IMR-90 (cell line): ENCODE measurements around the gene PRKCB. TPM values are rescaled to one million over a fixed set of nuclear protein-coding genes. Genes with fewer than 3 reads are reported as not detected.

ENCODE experiments used
- ATAC-seq: fragments of 200-7000 bp; cut with Tn5 transposase; 2 replicates; pipeline ENCODE4 v1.9.1; 2020; ENCODE audit warnings: low read depth, mild to moderate bottlenecking, moderate library complexity
- BruUV-seq: library from RNA; stranded (reverse); fragments of 400-500 nt; replicated peaks from 2 replicates; lab custom pipeline; 2021; lab: Mats Ljungman, UMichigan
- CTCF ChIA-PET: fragments of 300-600 bp; formaldehyde crosslinking; extraction: SDS; loops from one replicate; lab custom pipeline; 2021; ENCODE audit warnings: antibody characterized with exemption; lab: Yijun Ruan, JAX
- POLR2A ChIA-PET: fragments of 300-600 bp; sonication (Branson Sonifier 250); formaldehyde crosslinking; loops from one replicate; lab custom pipeline; 2022; ENCODE audit warnings: antibody characterized with exemption; ENCODE audit not compliant: unreplicated experiment; lab: Charles Lee
- DNase-seq: peaks from one replicate; pipeline ENCODE4 v3.0.0; 2013
- H2AFZ ChIP-seq: replicated peaks from 2 replicates; pipeline ENCODE3; 2013; ENCODE audit warnings: low read length, mild to moderate bottlenecking; ENCODE audit not compliant: poor library complexity
- H2AK5ac ChIP-seq: 2 replicates; pipeline ENCODE4 v1.6.1; 2013; ENCODE audit warnings: low read depth, low read length, inconsistent platforms
- H2AK9ac ChIP-seq: replicated peaks from 2 replicates; pipeline ENCODE3; 2013; ENCODE audit warnings: mild to moderate bottlenecking, low read depth, low read length, moderate library complexity; ENCODE audit not compliant: poor library complexity
- H2BK120ac ChIP-seq: 2 replicates; pipeline ENCODE4 v1.6.1; 2013; ENCODE audit warnings: low read depth, low read length, inconsistent platforms
- H2BK15ac ChIP-seq: 3 replicates; pipeline ENCODE4 v1.6.1; 2013; ENCODE audit warnings: low read depth, low read length, inconsistent platforms
- H2BK20ac ChIP-seq: 2 replicates; pipeline ENCODE4 v1.6.1; 2013; ENCODE audit warnings: low read depth, mild to moderate bottlenecking, inconsistent platforms, low read length, moderate library complexity
- H2BK5ac ChIP-seq: 2 replicates; pipeline ENCODE4 v1.6.1; 2013; ENCODE audit warnings: mild to moderate bottlenecking, low read depth, low read length, inconsistent platforms; ENCODE audit not compliant: poor library complexity, severe bottlenecking
- H3K14ac ChIP-seq: replicated peaks from 2 replicates; pipeline ENCODE4 v1.6.1; 2013; ENCODE audit warnings: low read depth, low read length, inconsistent platforms
- H3K18ac ChIP-seq: 2 replicates; pipeline ENCODE4 v1.6.1; 2013; ENCODE audit warnings: low read depth, low read length, control low read depth
- H3K23ac ChIP-seq: 2 replicates; pipeline ENCODE4 v1.6.1; 2013; ENCODE audit warnings: low read depth, low read length, inconsistent platforms
- H3K27ac ChIP-seq: 2 replicates; pipeline ENCODE4 v1.5.1; 2013; ENCODE audit warnings: mild to moderate bottlenecking, control low read depth, low read length; ENCODE audit not compliant: insufficient read depth
- H3K27me3 ChIP-seq: 2 replicates; pipeline ENCODE4 v1.6.1; 2013; ENCODE audit warnings: low read length; ENCODE audit not compliant: control insufficient read depth, insufficient read depth
- H3K36me3 ChIP-seq: 2 replicates; pipeline ENCODE4 v1.6.1; 2013; ENCODE audit warnings: low read length, mixed read lengths; ENCODE audit not compliant: control insufficient read depth, insufficient read depth
- H3K4ac ChIP-seq: 2 replicates; pipeline ENCODE4 v1.6.1; 2013; ENCODE audit warnings: low read depth, low read length, inconsistent platforms
- H3K4me1 ChIP-seq: 2 replicates; pipeline ENCODE4 v1.6.1; 2013; ENCODE audit warnings: low read length, mixed read lengths; ENCODE audit not compliant: control insufficient read depth, insufficient read depth
- H3K4me2 ChIP-seq: 2 replicates; pipeline ENCODE4 v1.6.1; 2013; ENCODE audit warnings: low read depth, mild to moderate bottlenecking, control low read depth, low read length, moderate library complexity
- H3K4me3 ChIP-seq: 2 replicates; pipeline ENCODE4 v1.5.1; 2013; ENCODE audit warnings: low read depth, mild to moderate bottlenecking, control low read depth, low read length, moderate library complexity; ENCODE audit not compliant: insufficient read depth
- H3K56ac ChIP-seq: 2 replicates; pipeline ENCODE4 v1.6.1; 2013; ENCODE audit warnings: low read length, inconsistent platforms; ENCODE audit not compliant: insufficient read depth; ENCODE audit errors: extremely low read depth
- H3K79me1 ChIP-seq, 2 experiments: 2 replicates each; pipeline ENCODE4 v1.6.1; 2013; ENCODE audit warnings: low read length in 2 of 2, inconsistent platforms in 1 of 2, low read depth in 1 of 2
- H3K9ac ChIP-seq: 2 replicates; pipeline ENCODE4 v1.6.1; 2013; ENCODE audit warnings: low read depth, low read length, control low read depth
- H3K9me1 ChIP-seq: 2 replicates; pipeline ENCODE4 v1.6.1; 2013; ENCODE audit warnings: low read length, inconsistent platforms; ENCODE audit not compliant: insufficient read depth
- H3K9me3 ChIP-seq: 2 replicates; pipeline ENCODE4 v1.6.1; 2013; ENCODE audit warnings: low read length; ENCODE audit not compliant: control insufficient read depth, insufficient read depth
- H4K20me1 ChIP-seq: 2 replicates; pipeline ENCODE4 v1.6.1; 2013; ENCODE audit warnings: low read length, inconsistent platforms; ENCODE audit not compliant: insufficient read depth
- H4K5ac ChIP-seq: 2 replicates; pipeline ENCODE4 v1.6.1; 2013; ENCODE audit warnings: mild to moderate bottlenecking, low read depth, low read length, control low read depth
- H4K8ac ChIP-seq, 2 experiments: 2 replicates each; pipeline ENCODE4 v1.6.1; 2013; ENCODE audit warnings: low read depth in 2 of 2, low read length in 2 of 2, control low read depth in 1 of 2, inconsistent platforms in 1 of 2
- H4K91ac ChIP-seq: 2 replicates; pipeline ENCODE4 v1.6.1; 2013; ENCODE audit warnings: low read depth, low read length, inconsistent platforms; ENCODE audit not compliant: insufficient read depth
- BHLHE40 ChIP-seq: fragments of 150-350 bp; IDR thresholded peaks from 2 replicates; pipeline ENCODE4 v1.6.1; 2016; ENCODE audit warnings: mild to moderate bottlenecking, low read depth, low read length
- CEBPB ChIP-seq: IDR thresholded peaks from 2 replicates; pipeline ENCODE4 v1.6.1; 2012; ENCODE audit warnings: low read depth, low read length, improper control_type of control experiment
- CHD1 ChIP-seq: IDR thresholded peaks from 2 replicates; pipeline ENCODE4 v1.6.1; 2012; ENCODE audit warnings: low read depth, low read length, improper control_type of control experiment
- FOS ChIP-seq: fragments of 150-350 bp; IDR thresholded peaks from 2 replicates; pipeline ENCODE4 v1.6.1; 2016; ENCODE audit warnings: low read depth, low read length
- MAFK ChIP-seq: IDR thresholded peaks from 2 replicates; pipeline ENCODE4 v1.6.1; 2012; ENCODE audit warnings: low read depth, low read length, improper control_type of control experiment
- MAZ ChIP-seq: IDR thresholded peaks from 2 replicates; pipeline ENCODE4 v1.6.1; 2012; ENCODE audit warnings: low read depth, mild to moderate bottlenecking, low read length, improper control_type of control experiment, moderate library complexity, borderline replicate concordance
- MXI1 ChIP-seq: IDR thresholded peaks from 2 replicates; pipeline ENCODE4 v1.6.1; 2012; ENCODE audit warnings: low read depth, mild to moderate bottlenecking, low read length, moderate library complexity, borderline replicate concordance
- NFE2L2 ChIP-seq: fragments of 150-350 bp; IDR thresholded peaks from 2 replicates; pipeline ENCODE4 v1.6.1; 2016; ENCODE audit warnings: low read depth, mild to moderate bottlenecking, low read length
- POLR2A ChIP-seq: IDR thresholded peaks from 2 replicates; pipeline ENCODE4 v1.6.1; 2012; ENCODE audit warnings: mild to moderate bottlenecking, low read depth, low read length
- RAD21 ChIP-seq: IDR thresholded peaks from 2 replicates; pipeline ENCODE4 v1.6.1; 2012; ENCODE audit warnings: low read length, improper control_type of control experiment
- RCOR1 ChIP-seq: IDR thresholded peaks from 2 replicates; pipeline ENCODE4 v1.6.1; 2012; ENCODE audit warnings: mild to moderate bottlenecking, low read length, improper control_type of control experiment; ENCODE audit not compliant: insufficient replicate concordance
- RFX5 ChIP-seq: IDR thresholded peaks from 2 replicates; pipeline ENCODE4 v1.8.0; 2012; ENCODE audit warnings: low read depth, mild to moderate bottlenecking, low read length, moderate library complexity
- SMC3 ChIP-seq: fragments of 150-350 bp; IDR thresholded peaks from 2 replicates; pipeline ENCODE4 v1.6.1; 2016; ENCODE audit warnings: low read depth, mild to moderate bottlenecking, antibody characterized with exemption, low read length, moderate library complexity
- WGBS, 2 experiments: methylation state at CpG; one replicate each; pipeline versions ENCODE4 v1.1.5 to v1.1.7; 2013; ENCODE audit warnings: missing lambda C conversion rate in 2 of 2; ENCODE audit not compliant: insufficient read length in 1 of 2; ENCODE audit errors: extremely low coverage in 2 of 2; 5-methylcytosine and 5-hydroxymethylcytosine counted together
- dilution Hi-C: fragments of 300-500 bp; cut with HindIII; formaldehyde crosslinking; loops from one replicate; pipeline ENCODE4 v1.14.3; 2018; ENCODE audit warnings: low sequenced_read_pairs; ENCODE audit not compliant: unreplicated experiment
- in situ Hi-C: fragments of 300-500 bp; cut with MboI; formaldehyde crosslinking; loops from 3 replicates; pipeline ENCODE4 v1.14.3; 2019; ENCODE audit warnings: low sequenced_read_pairs, inconsistent platforms, mixed read lengths
- intact Hi-C: fragments of 100-400 bp; cut with micrococcal nuclease; formaldehyde crosslinking; loops from 2 replicates; pipeline ENCODE4 v1.10.0; 2022
- polyA plus RNA-seq, 3 experiments: library from polyadenylated mRNA; depleted of rRNA; stranded (reverse); fragments of >200 nt; gene quantifications; 2 replicates each; pipeline ENCODE4 v1.2.3, GENCODE V29; 2012; ENCODE audit warnings: low replicate concordance in 1 of 3
- total RNA-seq: library from RNA; depleted of rRNA; stranded (reverse); fragments of >200 nt; gene quantifications from 2 replicates; pipeline ENCODE4 v1.2.3, GENCODE V29; 2012
- TF ChIP-seq, protein P1 (sequence below): fragments of 150-350 bp; IDR thresholded peaks from 2 replicates; pipeline ENCODE4 v1.6.1; 2016; ENCODE audit warnings: low read depth, mild to moderate bottlenecking, low read length, moderate library complexity, borderline replicate concordance
- TF ChIP-seq, protein P2 (sequence below): conservative IDR thresholded peaks from 2 replicates; pipeline ENCODE4 v1.5.1; 2012; ENCODE audit warnings: mild to moderate bottlenecking, low read depth, low read length, improper control_type of control experiment
- TF ChIP-seq, protein P3 (sequence below): fragments of 150-350 bp; IDR thresholded peaks from 2 replicates; pipeline ENCODE4 v1.6.1; 2017; ENCODE audit warnings: mild to moderate bottlenecking, antibody characterized with exemption, low read length, low read depth

PRKCB gene
- total and polyA plus RNA-seq, 2 of the 4 experiments (the other 2 are of a cell fraction): under 0.01 TPM; not detected in 1

DNA sequence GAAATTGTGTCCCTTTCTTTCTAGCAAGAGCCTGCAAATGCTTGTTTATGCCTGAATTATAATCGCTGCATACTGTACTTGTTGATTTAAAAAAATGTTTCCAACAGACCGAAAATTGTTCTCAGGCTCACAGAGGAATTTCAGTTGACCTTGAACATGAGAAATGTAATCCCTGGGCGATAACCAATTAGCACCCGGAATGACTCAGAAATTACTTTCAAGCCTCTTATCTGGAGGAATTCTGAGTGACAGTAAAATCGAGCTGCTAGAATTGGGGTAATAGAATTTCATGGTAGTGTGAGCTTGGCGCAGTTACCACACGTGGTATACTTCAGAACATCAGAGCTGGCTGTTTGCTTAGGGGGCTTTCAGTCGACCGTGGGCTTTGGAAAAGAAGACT, 281.2 kb downstream of the PRKCB start:
- BruUV-seq: no TSS peak
- ATAC-seq: no peak
- CTCF ChIA-PET: no interaction called here
- POLR2A ChIA-PET: no interaction called here
- dilution Hi-C loops (no loop called here), in situ Hi-C loops (no loop called here), intact Hi-C loops (no loop called here)
- H2BK20ac ChIP-seq: no peak overlapping the region
- H2AK9ac ChIP-seq: no peak overlapping the region
- H3K9ac ChIP-seq: no peak overlapping the region
- no peak overlapping the region for H3K4me3 ChIP-seq
- H4K5ac ChIP-seq: no peak overlapping the region
- H2AK5ac ChIP-seq: no peak overlapping the region
- H2BK5ac ChIP-seq: no peak overlapping the region
- no peak for TF ChIP-seq MAFK
- TF ChIP-seq, protein P1, sequence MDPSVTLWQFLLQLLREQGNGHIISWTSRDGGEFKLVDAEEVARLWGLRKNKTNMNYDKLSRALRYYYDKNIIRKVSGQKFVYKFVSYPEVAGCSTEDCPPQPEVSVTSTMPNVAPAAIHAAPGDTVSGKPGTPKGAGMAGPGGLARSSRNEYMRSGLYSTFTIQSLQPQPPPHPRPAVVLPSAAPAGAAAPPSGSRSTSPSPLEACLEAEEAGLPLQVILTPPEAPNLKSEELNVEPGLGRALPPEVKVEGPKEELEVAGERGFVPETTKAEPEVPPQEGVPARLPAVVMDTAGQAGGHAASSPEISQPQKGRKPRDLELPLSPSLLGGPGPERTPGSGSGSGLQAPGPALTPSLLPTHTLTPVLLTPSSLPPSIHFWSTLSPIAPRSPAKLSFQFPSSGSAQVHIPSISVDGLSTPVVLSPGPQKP: no peak
- TF ChIP-seq RFX5: no peak
- TF ChIP-seq SMC3: no peak
- no peak for TF ChIP-seq CHD1
- TF ChIP-seq, protein P2, sequence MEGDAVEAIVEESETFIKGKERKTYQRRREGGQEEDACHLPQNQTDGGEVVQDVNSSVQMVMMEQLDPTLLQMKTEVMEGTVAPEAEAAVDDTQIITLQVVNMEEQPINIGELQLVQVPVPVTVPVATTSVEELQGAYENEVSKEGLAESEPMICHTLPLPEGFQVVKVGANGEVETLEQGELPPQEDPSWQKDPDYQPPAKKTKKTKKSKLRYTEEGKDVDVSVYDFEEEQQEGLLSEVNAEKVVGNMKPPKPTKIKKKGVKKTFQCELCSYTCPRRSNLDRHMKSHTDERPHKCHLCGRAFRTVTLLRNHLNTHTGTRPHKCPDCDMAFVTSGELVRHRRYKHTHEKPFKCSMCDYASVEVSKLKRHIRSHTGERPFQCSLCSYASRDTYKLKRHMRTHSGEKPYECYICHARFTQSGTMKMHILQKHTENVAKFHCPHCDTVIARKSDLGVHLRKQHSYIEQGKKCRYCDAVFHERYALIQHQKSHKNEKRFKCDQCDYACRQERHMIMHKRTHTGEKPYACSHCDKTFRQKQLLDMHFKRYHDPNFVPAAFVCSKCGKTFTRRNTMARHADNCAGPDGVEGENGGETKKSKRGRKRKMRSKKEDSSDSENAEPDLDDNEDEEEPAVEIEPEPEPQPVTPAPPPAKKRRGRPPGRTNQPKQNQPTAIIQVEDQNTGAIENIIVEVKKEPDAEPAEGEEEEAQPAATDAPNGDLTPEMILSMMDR: no peak
- TF ChIP-seq MXI1: no peak
- TF ChIP-seq RAD21: no peak
- TF ChIP-seq, protein P3, sequence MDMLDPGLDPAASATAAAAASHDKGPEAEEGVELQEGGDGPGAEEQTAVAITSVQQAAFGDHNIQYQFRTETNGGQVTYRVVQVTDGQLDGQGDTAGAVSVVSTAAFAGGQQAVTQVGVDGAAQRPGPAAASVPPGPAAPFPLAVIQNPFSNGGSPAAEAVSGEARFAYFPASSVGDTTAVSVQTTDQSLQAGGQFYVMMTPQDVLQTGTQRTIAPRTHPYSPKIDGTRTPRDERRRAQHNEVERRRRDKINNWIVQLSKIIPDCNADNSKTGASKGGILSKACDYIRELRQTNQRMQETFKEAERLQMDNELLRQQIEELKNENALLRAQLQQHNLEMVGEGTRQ: no peak
- TF ChIP-seq POLR2A: no peak
- no peak for TF ChIP-seq NFE2L2
- TF ChIP-seq FOS: no peak
- TF ChIP-seq BHLHE40: no peak
- no peak for TF ChIP-seq MAZ
- TF ChIP-seq CEBPB: no peak
- TF ChIP-seq RCOR1: no peak
- H3K79me1 ChIP-seq: no peaks in the 10 kb centered on the region
- no peaks in the 10 kb centered on the region for H3K9me1 ChIP-seq
- H3K36me3 ChIP-seq: no peaks in the 10 kb centered on the region
- H4K8ac ChIP-seq: no peak overlapping the region
- no peak overlapping the region for H3K56ac ChIP-seq
- H3K4me1 ChIP-seq: no peaks in the 10 kb centered on the region
- H4K20me1 ChIP-seq: no peaks in the 10 kb centered on the region
- DNase-seq: no peak
- 20% methylated on average over 2 of the region's 9 CpGs; no CpG with 5 or more reads in 1 of the 2 experiments for WGBS, 2 experiments
- H3K27me3 ChIP-seq: no peaks in the 10 kb centered on the region
- no peak overlapping the region for H2BK15ac ChIP-seq
- no peaks in the 10 kb centered on the region for H3K9me3 ChIP-seq
- no peak overlapping the region for H3K4ac ChIP-seq
- H2BK120ac ChIP-seq: no peak overlapping the region
- no peak overlapping the region for H3K23ac ChIP-seq
- H3K18ac ChIP-seq: no peak overlapping the region
- no peak overlapping the region for H2AFZ ChIP-seq
- H3K14ac ChIP-seq: no peak overlapping the region
- H3K27ac ChIP-seq: no peak overlapping the region
- no peak overlapping the region for H4K91ac ChIP-seq
- H3K4me2 ChIP-seq: no peak overlapping the region
